GM20000 (cell line): Measurements from ENCODE around the gene EEF1AKMT2.
"Not testable (repeated sequence)": the region's sequence is repeated elsewhere in the genome, so short reads cannot be mapped to it uniquely, and the experiment has no call there.

Experiments
- DNase-seq: peaks from one replicate; pipeline ENCODE4 v3.0.0; 2012; ENCODE audit warnings: low spot score
- CTCF ChIP-seq: IDR thresholded peaks from 2 replicates; pipeline ENCODE4 v1.5.1; 2012; ENCODE audit warnings: mild to moderate bottlenecking, control low read depth; ENCODE audit errors: extremely low read depth, missing control alignments

The EEF1AKMT2 gene

GRCh38 chr10:124825702-124826101, 34.0 kb upstream of the EEF1AKMT2 start:
- TF ChIP-seq CTCF, result no peak
- no peak for DNase-seq

- DNase-seq, result not testable (repeated sequence)
These were observed 33.2 kb upstream of the EEF1AKMT2 start for GRCh38 chr10:124824932-124825331.

- no peak for DNase-seq
- TF ChIP-seq CTCF, result no peak
These were observed 32.8 kb upstream of the EEF1AKMT2 start for GRCh38 chr10:124824507-124824906.

GRCh38 chr10:124821520-124821919, 29.8 kb upstream of the EEF1AKMT2 start:
- no peak for TF ChIP-seq CTCF
- no peak for DNase-seq

- DNase-seq, result no peak
- no peak for TF ChIP-seq CTCF
These were observed 28.4 kb upstream of the EEF1AKMT2 start for GRCh38 chr10:124820121-124820520.

GRCh38 chr10:124802313-124802675, 10.6 kb upstream of the EEF1AKMT2 start:
- no peak for TF ChIP-seq CTCF
- DNase-seq, result peak; percentile 39

GRCh38 chr10:124799211-124799610, 7.5 kb upstream of the EEF1AKMT2 start:
- no peak for TF ChIP-seq CTCF
- DNase-seq, result no peak

- DNase-seq, result no peak
- no peak for TF ChIP-seq CTCF
These were observed 7.1 kb upstream of the EEF1AKMT2 start for GRCh38 chr10:124798781-124799180.
